Astrocyte (in vitro differentiated cells and primary cell): ENCODE results near the gene NUMB.

Experiments used
- CTCF ChIP-seq: IDR thresholded peaks from 2 replicates; pipeline ENCODE4 v1.5.1; 2011; ENCODE audit warnings: low read depth, mild to moderate bottlenecking, inconsistent platforms, low read length, moderate library complexity; ENCODE audit not compliant: insufficient read depth
- EZH2 ChIP-seq: IDR thresholded peaks from 2 replicates; pipeline ENCODE4 v1.6.1; 2012; ENCODE audit warnings: mild to moderate bottlenecking, low read length, inconsistent platforms; ENCODE audit not compliant: insufficient read depth

- TF ChIP-seq CTCF (no peak), EZH2 (no peak)
Measured at GRCh38 chr14:73269729-73270531, 188.4 kb downstream of the NUMB start.
